ENCODE measurements around the gene OR2J2.
"Not testable (repeated sequence)": the region's sequence is repeated elsewhere in the genome, so short reads cannot be mapped to it uniquely, and the experiment has no call there.

Gene OR2J2

GRCh38 chr6:29170607-29171006 lies at the start of gene OR2J2:
OR2J2 (plus strand) TSS chr6:29170907; CDS start chr6:29173636, 2,729 bp downstream.
- not testable (repeated sequence) for DNase-seq

GRCh38 chr6:29129326-29130012 lies 41.2 kb upstream of the OR2J2 start:
- DNase-seq, result no peak

- no peak for DNase-seq
These were observed 40.1 kb upstream of the OR2J2 start for GRCh38 chr6:29130644-29131043.

- no peak for DNase-seq
These were observed 39.0 kb upstream of the OR2J2 start for GRCh38 chr6:29131691-29132090.

GRCh38 chr6:29137724-29138123 lies 33.0 kb upstream of the OR2J2 start:
- no peak for DNase-seq

GRCh38 chr6:29141606-29142005 lies 29.1 kb upstream of the OR2J2 start:
- no peak for DNase-seq

- no peak for DNase-seq
These were observed 28.4 kb upstream of the OR2J2 start for GRCh38 chr6:29142309-29142708.

- no peak for DNase-seq
These were observed 24.5 kb upstream of the OR2J2 start for GRCh38 chr6:29146179-29146578.

- DNase-seq, result no peak
These were observed 23.6 kb upstream of the OR2J2 start for GRCh38 chr6:29147074-29147473.

GRCh38 chr6:29149444-29149843 lies 21.3 kb upstream of the OR2J2 start:
- DNase-seq, result not testable (repeated sequence)

- no peak for DNase-seq
These were observed 17.6 kb upstream of the OR2J2 start for GRCh38 chr6:29153083-29153482.

GRCh38 chr6:29155182-29155581 lies 15.5 kb upstream of the OR2J2 start:
- not testable (repeated sequence) for DNase-seq

- DNase-seq, result not testable (repeated sequence)
These were observed 10.8 kb upstream of the OR2J2 start for GRCh38 chr6:29159922-29160321.

- DNase-seq, result not testable (repeated sequence)
These were observed 5.1 kb upstream of the OR2J2 start for GRCh38 chr6:29165571-29165970.

- DNase-seq, result no peak
These were observed 1.0 kb downstream of the OR2J2 start for GRCh38 chr6:29171736-29172135.

GRCh38 chr6:29183594-29183993 lies 12.9 kb downstream of the OR2J2 start:
- DNase-seq, result no peak

GRCh38 chr6:29188659-29189058 lies 18.0 kb downstream of the OR2J2 start:
- not testable (repeated sequence) for DNase-seq

GRCh38 chr6:29200767-29201662 lies 30.3 kb downstream of the OR2J2 start:
- DNase-seq, result no peak

GRCh38 chr6:29201966-29202365 lies 31.3 kb downstream of the OR2J2 start:
- DNase-seq, result no peak

- DNase-seq, result no peak
These were observed 40.8 kb downstream of the OR2J2 start for GRCh38 chr6:29211488-29211887.

- no peak for DNase-seq
These were observed 45.8 kb downstream of the OR2J2 start for GRCh38 chr6:29216528-29216927.

GRCh38 chr6:29217242-29217641 lies 46.5 kb downstream of the OR2J2 start:
- not testable (repeated sequence) for DNase-seq

GRCh38 chr6:29218056-29218455 lies 47.3 kb downstream of the OR2J2 start:
- DNase-seq, result not testable (repeated sequence)

All from KG1 (cell line).